Stimulated activated CD4-positive, alpha-beta T cell treated with anti-CD3 and anti-CD28 coated beads, Interleukin-4, amount 100 ng/mL, for 1 hour (primary cell): ENCODE measurements around the gene NEO1.

ENCODE experiments used
- DNase-seq: peaks from one replicate; pipeline ENCODE4 v3.0.0-alpha.2; 2020

Gene NEO1

GRCh38 chr15:73051807-73052652 lies at the start of gene NEO1:
Gene NEO1 (plus strand): TSS chr15:73052463. CDS start chr15:73052676, 213 bp downstream.
- peak; percentile 77 for DNase-seq

GRCh38 chr15:73004462-73004861 lies 47.8 kb upstream of the NEO1 start:
- DNase-seq = no peak

- no peak for DNase-seq
These were observed 47.2 kb upstream of the NEO1 start for GRCh38 chr15:73005032-73005431.

- DNase-seq = no peak
These were observed 46.8 kb upstream of the NEO1 start for GRCh38 chr15:73005446-73005845.

- no peak for DNase-seq
These were observed 45.7 kb upstream of the NEO1 start for GRCh38 chr15:73006523-73006922.

- DNase-seq = no peak
These were observed 42.9 kb upstream of the NEO1 start for GRCh38 chr15:73009066-73010056.

GRCh38 chr15:73010154-73011152 lies 41.8 kb upstream of the NEO1 start:
- DNase-seq = no peak

GRCh38 chr15:73014904-73015303 lies 37.4 kb upstream of the NEO1 start:
- no peak for DNase-seq

GRCh38 chr15:73015493-73015892 lies 36.8 kb upstream of the NEO1 start:
- no peak for DNase-seq

- DNase-seq = no peak
These were observed 34.3 kb upstream of the NEO1 start for GRCh38 chr15:73017987-73018386.

GRCh38 chr15:73019154-73019553 lies 33.1 kb upstream of the NEO1 start:
- no peak for DNase-seq

GRCh38 chr15:73019601-73020146 lies 32.6 kb upstream of the NEO1 start:
- no peak for DNase-seq

- DNase-seq = no peak
These were observed 31.1 kb upstream of the NEO1 start for GRCh38 chr15:73021139-73021621.

- no peak for DNase-seq
These were observed 30.1 kb upstream of the NEO1 start for GRCh38 chr15:73022161-73022560.

GRCh38 chr15:73023071-73023470 lies 29.2 kb upstream of the NEO1 start:
- DNase-seq = no peak

- no peak for DNase-seq
These were observed 28.1 kb upstream of the NEO1 start for GRCh38 chr15:73024168-73024567.

GRCh38 chr15:73026511-73027054 lies 25.7 kb upstream of the NEO1 start:
- DNase-seq = no peak

GRCh38 chr15:73028031-73028430 lies 24.2 kb upstream of the NEO1 start:
- DNase-seq = no peak

- no peak for DNase-seq
These were observed 23.3 kb upstream of the NEO1 start for GRCh38 chr15:73028831-73029451.

- DNase-seq = no peak
These were observed 22.1 kb upstream of the NEO1 start for GRCh38 chr15:73030122-73030679.

GRCh38 chr15:73031648-73032047 lies 20.6 kb upstream of the NEO1 start:
- no peak for DNase-seq
